ENCODE measurements around the gene LRMDA. TPM values are rescaled to one million over a fixed set of nuclear protein-coding genes. Genes with fewer than 3 reads are reported as not detected.

The LRMDA gene
- total and polyA plus RNA-seq, 2 donors (not counting 3 experiments of a cell fraction or from before 2014, with no cell fraction given): 9.7 to 18.0 TPM

- H4K20me1 ChIP-seq (replicated peaks; ENCODE audit: control insufficient read depth, extremely low read depth, insufficient read depth, low read length): no peaks in the 10 kb centered on the region
- H3K27ac ChIP-seq (ENCODE audit: insufficient read depth, low read depth, low read length): no peak overlapping the region
- no peaks in the 10 kb centered on the region for H3K79me2 ChIP-seq (ENCODE audit: control insufficient read depth, insufficient read depth, low read length)
- H3K4me3 ChIP-seq (replicated peaks in 1 of 3; ENCODE audit: insufficient read depth in 1 of 3, low read depth in 1 of 3, low read length in 3 of 3): no peak overlapping the region
- intact Hi-C loops (cut with micrococcal nuclease) (no loop called here), dilution Hi-C loops (cut with MboI; ENCODE audit: extremely low pct_ligation_motif_present, low sequenced_read_pairs) (no loop called here)
- no TSS peak for BruUV-seq (replicated peaks)
- no peaks in the 10 kb centered on the region for H3K27me3 ChIP-seq (ENCODE audit: control insufficient read depth in 2 of 2, insufficient read depth in 2 of 2, low read length in 2 of 2)
- no peaks in the 10 kb centered on the region for H3K36me3 ChIP-seq (ENCODE audit: control insufficient read depth in 2 of 2, extremely low read depth in 1 of 2, insufficient read depth in 2 of 2, low read length in 2 of 2)
- CTCF ChIA-PET: no interaction called here
- TF ChIP-seq POLR2A (IDR thresholded peaks at IDR 0.05; ENCODE audit: low read depth, low read length) (no peak), JUN (IDR thresholded peaks at IDR 0.05; ENCODE audit: borderline replicate concordance, insufficient read depth, insufficient read length, low read depth) (no peak)
- TF ChIP-seq, protein P1, sequence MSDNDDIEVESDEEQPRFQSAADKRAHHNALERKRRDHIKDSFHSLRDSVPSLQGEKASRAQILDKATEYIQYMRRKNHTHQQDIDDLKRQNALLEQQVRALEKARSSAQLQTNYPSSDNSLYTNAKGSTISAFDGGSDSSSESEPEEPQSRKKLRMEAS (IDR thresholded peaks at IDR 0.05; ENCODE audit: insufficient read depth, insufficient read length): no peak
- H2AFZ ChIP-seq (ENCODE audit: low read depth, low read length): no peak overlapping the region
- no peak overlapping the region for H3K4me2 ChIP-seq (ENCODE audit: insufficient read depth, low read length)
- FAIRE-seq: no peak
- H3K9me3 ChIP-seq (replicated peaks; ENCODE audit: control insufficient read depth, insufficient read depth, low read length): no peaks in the 10 kb centered on the region
- POLR2A ChIA-PET: no interaction called here
- peaks cover 12% of the 10 kb centered on the region for H3K4me1 ChIP-seq (ENCODE audit: control insufficient read depth, extremely low read depth, insufficient read depth, low read length)
- no peaks in the 10 kb centered on the region for H3K9me1 ChIP-seq (replicated peaks; ENCODE audit: control insufficient read depth, extremely low read depth, insufficient read depth, low read length)
- DNase-seq (ENCODE audit: low read depth, low spot score): no peak
- H3K9ac ChIP-seq (replicated peaks; ENCODE audit: extremely low read depth, insufficient read depth, low read length): no peak overlapping the region
These were observed 896.9 kb downstream of the LRMDA start for GRCh38 chr10:76328348-76328747.

GRCh38 chr10:76329891-76330575, 898.6 kb downstream of the LRMDA start:
- ChIA-PET CTCF (no interaction called here), POLR2A (no interaction called here)
- DNase-seq (ENCODE audit: low read depth, low spot score) (peak; percentile 57), FAIRE-seq (peak; percentile 91)
- Histone ChIP-seq H3K27me3 (ENCODE audit: control insufficient read depth in 2 of 2, insufficient read depth in 2 of 2, low read length in 2 of 2) (no peaks in the 10 kb centered on the region), H2AFZ (ENCODE audit: low read depth, low read length) (peak overlapping the region; percentile 68), H3K79me2 (ENCODE audit: control insufficient read depth, insufficient read depth, low read length) (no peaks in the 10 kb centered on the region), H3K27ac (ENCODE audit: insufficient read depth, low read depth, low read length) (peak overlapping the region; percentile 60), H3K4me3 (replicated peaks in 1 of 3; ENCODE audit: insufficient read depth in 1 of 3, low read depth in 1 of 3, low read length in 3 of 3) (peak overlapping the region in 1 of 3 experiments; percentile 38), H3K9me3 (replicated peaks; ENCODE audit: control insufficient read depth, insufficient read depth, low read length) (no peaks in the 10 kb centered on the region), H4K20me1 (replicated peaks; ENCODE audit: control insufficient read depth, extremely low read depth, insufficient read depth, low read length) (no peaks in the 10 kb centered on the region), H3K36me3 (ENCODE audit: control insufficient read depth in 2 of 2, extremely low read depth in 1 of 2, insufficient read depth in 2 of 2, low read length in 2 of 2) (no peaks in the 10 kb centered on the region), H3K9ac (replicated peaks; ENCODE audit: extremely low read depth, insufficient read depth, low read length) (no peak overlapping the region), H3K9me1 (replicated peaks; ENCODE audit: control insufficient read depth, extremely low read depth, insufficient read depth, low read length) (no peaks in the 10 kb centered on the region), H3K4me2 (ENCODE audit: insufficient read depth, low read length) (peak overlapping the region; percentile 83), H3K4me1 (ENCODE audit: control insufficient read depth, extremely low read depth, insufficient read depth, low read length) (peaks cover 12% of the 10 kb centered on the region)
- intact Hi-C loops (cut with micrococcal nuclease): loop anchor here (5.0 kb wide), 1 partner anchor 212 kb away; no protein-coding TSS in a partner anchor
- TSS peak; percentile 63 for BruUV-seq (replicated peaks)
- peak; percentile 86 for TF ChIP-seq FOS (IDR thresholded peaks at IDR 0.05; ENCODE audit: borderline replicate concordance, insufficient read depth, low read length)
- peak; percentile 52 for TF ChIP-seq JUN (IDR thresholded peaks at IDR 0.05; ENCODE audit: borderline replicate concordance, insufficient read depth, insufficient read length, low read depth)
- no peak for TF ChIP-seq MYC (IDR thresholded peaks at IDR 0.05; ENCODE audit: low read depth, low read length)
- TF ChIP-seq GATA2 (IDR thresholded peaks at IDR 0.05; ENCODE audit: insufficient read depth, insufficient read length, low read depth, low read length): peak; percentile 20
- dilution Hi-C loops (cut with MboI; ENCODE audit: extremely low pct_ligation_motif_present, low sequenced_read_pairs): no loop called here
